ENCODE data around the gene PTPN3. TPM values are rescaled to one million over a fixed set of nuclear protein-coding genes. Genes with fewer than 3 reads are reported as not detected.
A peak's percentile ranks its signal among the peaks of the same experiment; 100 is the strongest.

PTPN3 gene
- total and polyA plus RNA-seq, 9 of the 15 experiments (the other 6 are each of a cell fraction or from before 2014, with no cell fraction given), result 0.02 TPM; not detected in 8

- no TSS peak for BruUV-seq (replicated peaks)
- 1% methylated on average over 10 of the region's 11 CpGs for WGBS (ENCODE audit: insufficient coverage, low coverage, missing lambda C conversion rate)
- Histone ChIP-seq H3K9me1 (ENCODE audit: control insufficient read depth, insufficient read depth, low read length) (no peaks in the 10 kb centered on the region), H3K9me3 (replicated peaks; ENCODE audit: control insufficient read depth, insufficient read depth, low read depth, low read length) (no peaks in the 10 kb centered on the region), H3K9ac (ENCODE audit: insufficient read depth in 1 of 2, low read depth in 2 of 2, low read length in 2 of 2) (no peak overlapping the region), H3K36me3 (ENCODE audit: control insufficient read depth, insufficient read depth, low read length) (no peaks in the 10 kb centered on the region), H3K4me1 (replicated peaks in 1 of 2; ENCODE audit: control insufficient read depth in 2 of 2, insufficient read depth in 2 of 2, low read length in 2 of 2) (no peaks in the 10 kb centered on the region; a peak in 1 of 5 replicates), H3K4me2 (ENCODE audit: insufficient read depth, low read length) (no peak overlapping the region), H3K4me3 (no peak overlapping the region), H3K27me3 (ENCODE audit: control insufficient read depth in 2 of 2, insufficient read depth in 2 of 2, low read length in 2 of 2) (peaks cover 2 to 19% of the 10 kb centered on the region in 2 experiments; a peak in 3 of 5 replicates), H4K20me1 (replicated peaks; ENCODE audit: control insufficient read depth, insufficient read depth, low read length) (no peaks in the 10 kb centered on the region), H3K27ac (ENCODE audit: extremely low read depth, low read depth, low read length) (no peak overlapping the region), H3K79me2 (ENCODE audit: control insufficient read depth, insufficient read depth, low read length) (no peaks in the 10 kb centered on the region), H2AFZ (ENCODE audit: low read depth, low read length) (no peak overlapping the region)
- in situ Hi-C loops (cut with MboI) (no loop called here), intact Hi-C loops (cut with micrococcal nuclease) (loop anchor here (10.0 kb wide), 1 partner anchor 445 kb away; no protein-coding TSS in a partner anchor)
- ChIA-PET POLR2A (interaction anchor here (1.2 kb wide), 1 partner anchor 11 kb away, joined by 3 read pairs; no protein-coding TSS in a partner anchor), CTCF (ENCODE audit: low intra/inter-chr PET ratio) (no interaction called here)
- FAIRE-seq (no peak), DNase-seq (ENCODE audit: extremely low read depth in 1 of 4, low spot score in 3 of 4) (no peak), ATAC-seq (peak; percentile 58; the same call in 2 of the 3 replicates)
- peak; percentile 45 for TF ChIP-seq NFIC (IDR thresholded peaks at IDR 0.05)
- TF ChIP-seq ZNF175 (CRISPR knock-in tag; IDR thresholded peaks at IDR 0.05; ENCODE audit: low read depth), result no peak
These were observed 168.4 kb downstream of the PTPN3 start for GRCh38 chr9:109329638-109330258.

GRCh38 chr9:109328978-109329637 is 169.0 kb downstream of the PTPN3 start:
- WGBS (ENCODE audit: insufficient coverage, low coverage, missing lambda C conversion rate), result 5% methylated on average over 11 of the region's 12 CpGs
- POLR2A ChIA-PET, result interaction anchor here (0.6 to 1.2 kb wide), 2 partner anchors 12 to 26 kb away, joined by 3 to 4 read pairs; no protein-coding TSS in a partner anchor
- Histone ChIP-seq H2AFZ (ENCODE audit: low read depth, low read length) (no peak overlapping the region), H3K4me1 (replicated peaks in 1 of 2; ENCODE audit: control insufficient read depth in 2 of 2, insufficient read depth in 2 of 2, low read length in 2 of 2) (no peaks in the 10 kb centered on the region; a peak in 1 of 5 replicates), H3K4me2 (ENCODE audit: insufficient read depth, low read length) (no peak overlapping the region), H3K27ac (ENCODE audit: extremely low read depth, low read depth, low read length) (no peak overlapping the region), H3K27me3 (ENCODE audit: control insufficient read depth in 2 of 2, insufficient read depth in 2 of 2, low read length in 2 of 2) (peaks cover 2 to 24% of the 10 kb centered on the region in 2 experiments; a peak in 3 of 5 replicates), H3K36me3 (ENCODE audit: control insufficient read depth, insufficient read depth, low read length) (no peaks in the 10 kb centered on the region), H3K9ac (ENCODE audit: insufficient read depth in 1 of 2, low read depth in 2 of 2, low read length in 2 of 2) (no peak overlapping the region), H3K9me3 (replicated peaks; ENCODE audit: control insufficient read depth, insufficient read depth, low read depth, low read length) (no peaks in the 10 kb centered on the region), H3K9me1 (ENCODE audit: control insufficient read depth, insufficient read depth, low read length) (no peaks in the 10 kb centered on the region), H3K79me2 (ENCODE audit: control insufficient read depth, insufficient read depth, low read length) (no peaks in the 10 kb centered on the region), H4K20me1 (replicated peaks; ENCODE audit: control insufficient read depth, insufficient read depth, low read length) (no peaks in the 10 kb centered on the region), H3K4me3 (no peak overlapping the region)
- no peak for FAIRE-seq
- no peak for DNase-seq (ENCODE audit: extremely low read depth in 1 of 4, low spot score in 3 of 4)
- no TSS peak for BruUV-seq (replicated peaks)
- CTCF ChIA-PET (ENCODE audit: low intra/inter-chr PET ratio), result no interaction called here
- in situ Hi-C loops (cut with MboI), result no loop called here
- peak; percentile 73 for ATAC-seq
- intact Hi-C loops (cut with micrococcal nuclease), result loop anchor here (10.0 kb wide), 1 partner anchor 444 kb away; no protein-coding TSS in a partner anchor
- TF ChIP-seq POU5F1 (IDR thresholded peaks at IDR 0.05; ENCODE audit: borderline replicate concordance, low read depth, low read length, partially characterized antibody) (no peak), MNT (conservative IDR thresholded peaks at IDR 0.05) (no peak), ATF3 (IDR thresholded peaks at IDR 0.05) (no peak), ATF3 (CRISPR knock-in tag; conservative IDR thresholded peaks at IDR 0.05) (no peak), ZNF699 (CRISPR knock-in tag; IDR thresholded peaks at IDR 0.05; ENCODE audit: insufficient replicate concordance) (no peak), TBP (optimal IDR thresholded peaks at IDR 0.05; ENCODE audit: low read depth, low read length) (no peak), ZNF395 (CRISPR knock-in tag; IDR thresholded peaks at IDR 0.05) (no peak)
